Epithelial cell of proximal tubule (primary cell): ENCODE results near the gene MMD. TPM values are rescaled to one million over a fixed set of nuclear protein-coding genes. Genes with fewer than 3 reads are reported as not detected.

Experiments used
- DNase-seq: peaks from one replicate; pipeline ENCODE4 v3.0.0-alpha.2; 2011; ENCODE audit warnings: low read depth
- H3K4me3 ChIP-seq: 2 replicates; pipeline ENCODE4 v1.5.1; 2011; ENCODE audit warnings: low read depth, mild to moderate bottlenecking, low read length
- total RNA-seq: library from RNA; depleted of rRNA; stranded (reverse); fragments of >200 nt; gene quantifications from 2 replicates; pipeline ENCODE4 v1.2.3, GENCODE V29; 2015
- TF ChIP-seq, protein P1 (sequence below): conservative IDR thresholded peaks from 2 replicates; pipeline ENCODE4 v1.5.1; 2012; ENCODE audit warnings: low read depth, mild to moderate bottlenecking, low read length

MMD gene
- total RNA-seq, 1 donor from 2014 or later, result 34.3 TPM

DNA sequence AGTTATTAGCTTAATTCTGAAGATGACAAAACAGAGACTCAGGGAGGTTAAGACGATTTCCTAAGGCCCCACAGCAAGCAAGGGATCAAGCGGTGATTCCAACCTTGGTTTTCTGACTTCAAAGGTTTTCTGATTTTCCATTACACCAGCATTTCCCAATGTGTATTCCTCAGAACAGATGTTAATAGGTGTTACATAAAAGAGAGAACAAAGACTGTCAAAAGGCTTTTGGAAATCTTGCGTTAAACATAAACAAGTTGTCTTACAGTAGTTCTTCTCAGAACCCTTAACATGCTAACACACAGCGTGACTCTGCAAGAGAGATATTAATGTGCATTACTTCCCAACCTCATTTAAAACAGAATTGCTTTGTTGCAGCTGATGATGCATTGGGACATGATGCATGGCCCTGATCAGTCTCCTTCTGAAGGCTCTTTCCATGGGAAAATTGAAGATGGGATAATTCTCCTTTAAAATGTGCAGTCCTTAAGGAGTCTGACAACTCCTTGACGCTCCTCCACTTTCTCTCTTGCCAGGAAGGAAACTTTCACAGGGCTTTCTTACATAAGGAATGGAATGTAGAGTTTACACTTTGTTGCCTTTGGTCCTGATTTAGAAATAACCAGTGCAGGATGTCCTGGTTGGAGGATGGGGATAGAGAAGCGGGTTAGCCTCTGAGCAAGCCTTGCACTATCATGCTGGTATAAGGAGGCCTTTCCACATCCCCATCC lies 21.5 kb upstream of the MMD start:
- no peak for DNase-seq
- TF ChIP-seq, protein P1, sequence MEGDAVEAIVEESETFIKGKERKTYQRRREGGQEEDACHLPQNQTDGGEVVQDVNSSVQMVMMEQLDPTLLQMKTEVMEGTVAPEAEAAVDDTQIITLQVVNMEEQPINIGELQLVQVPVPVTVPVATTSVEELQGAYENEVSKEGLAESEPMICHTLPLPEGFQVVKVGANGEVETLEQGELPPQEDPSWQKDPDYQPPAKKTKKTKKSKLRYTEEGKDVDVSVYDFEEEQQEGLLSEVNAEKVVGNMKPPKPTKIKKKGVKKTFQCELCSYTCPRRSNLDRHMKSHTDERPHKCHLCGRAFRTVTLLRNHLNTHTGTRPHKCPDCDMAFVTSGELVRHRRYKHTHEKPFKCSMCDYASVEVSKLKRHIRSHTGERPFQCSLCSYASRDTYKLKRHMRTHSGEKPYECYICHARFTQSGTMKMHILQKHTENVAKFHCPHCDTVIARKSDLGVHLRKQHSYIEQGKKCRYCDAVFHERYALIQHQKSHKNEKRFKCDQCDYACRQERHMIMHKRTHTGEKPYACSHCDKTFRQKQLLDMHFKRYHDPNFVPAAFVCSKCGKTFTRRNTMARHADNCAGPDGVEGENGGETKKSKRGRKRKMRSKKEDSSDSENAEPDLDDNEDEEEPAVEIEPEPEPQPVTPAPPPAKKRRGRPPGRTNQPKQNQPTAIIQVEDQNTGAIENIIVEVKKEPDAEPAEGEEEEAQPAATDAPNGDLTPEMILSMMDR, result no peak
- no peak overlapping the region for H3K4me3 ChIP-seq

DNA sequence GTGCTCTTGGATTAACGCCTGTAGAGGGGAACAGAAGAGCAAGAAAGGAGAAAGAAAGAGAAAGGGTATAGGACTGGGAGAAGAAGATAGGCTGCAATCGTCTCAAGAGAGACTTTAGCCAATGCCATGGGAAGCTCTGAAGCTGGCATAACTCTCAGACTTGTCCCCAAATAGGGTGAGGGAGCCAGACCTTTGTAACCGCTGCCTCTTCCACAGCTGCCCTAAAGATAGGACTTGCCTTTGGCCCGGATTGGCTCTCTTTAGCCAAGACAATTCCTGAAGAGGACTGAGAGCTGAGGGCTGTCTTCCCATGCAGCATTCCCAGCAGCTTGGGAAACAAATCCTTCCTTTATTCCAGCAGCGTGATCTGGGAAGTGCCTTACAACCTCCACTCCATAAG lies 20.8 kb upstream of the MMD start:
- DNase-seq, result no peak
- no peak overlapping the region for H3K4me3 ChIP-seq
- TF ChIP-seq, protein P1, result no peak

DNA sequence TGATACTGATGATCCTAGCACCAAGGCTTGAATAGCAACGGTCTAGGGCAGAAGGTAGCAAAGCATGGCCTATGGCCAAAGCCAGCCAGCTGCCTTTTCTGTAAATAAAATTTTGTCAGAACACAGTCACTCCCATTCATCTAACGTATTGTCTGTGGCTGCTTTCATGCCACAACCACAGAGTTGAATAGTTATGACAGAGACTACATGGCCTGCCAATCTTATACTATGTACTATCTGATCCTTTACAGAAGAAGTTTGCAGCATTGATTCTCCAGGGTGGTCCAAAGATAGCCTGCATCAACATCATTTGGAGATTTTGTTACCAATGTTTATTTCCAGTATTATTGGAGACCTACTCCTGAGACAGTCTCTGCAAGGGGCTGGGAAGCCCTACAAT lies 19.9 kb upstream of the MMD start:
- no peak overlapping the region for H3K4me3 ChIP-seq
- TF ChIP-seq, protein P1, result no peak
- no peak for DNase-seq

DNA sequence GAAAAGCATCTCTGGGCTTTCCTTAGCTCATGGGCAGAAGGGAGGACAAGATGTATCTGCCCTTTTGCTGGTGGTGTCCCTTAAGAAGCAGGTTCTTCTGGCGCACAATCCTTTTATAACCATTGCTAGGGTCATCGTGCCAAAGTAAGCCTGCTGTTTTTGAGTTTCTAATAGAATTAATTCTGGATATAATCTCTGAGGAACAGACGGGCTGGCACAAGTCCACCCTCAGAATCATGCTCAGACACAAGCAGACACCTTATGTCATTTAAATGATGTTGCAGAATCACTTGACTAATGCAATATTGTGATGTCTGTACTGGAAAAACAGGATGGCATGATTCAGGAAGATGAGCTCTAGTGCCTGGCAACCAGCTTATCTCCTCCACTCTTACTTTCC lies 18.8 kb upstream of the MMD start:
- DNase-seq, result no peak
- TF ChIP-seq, protein P1, result no peak
- H3K4me3 ChIP-seq, result no peak overlapping the region

DNA sequence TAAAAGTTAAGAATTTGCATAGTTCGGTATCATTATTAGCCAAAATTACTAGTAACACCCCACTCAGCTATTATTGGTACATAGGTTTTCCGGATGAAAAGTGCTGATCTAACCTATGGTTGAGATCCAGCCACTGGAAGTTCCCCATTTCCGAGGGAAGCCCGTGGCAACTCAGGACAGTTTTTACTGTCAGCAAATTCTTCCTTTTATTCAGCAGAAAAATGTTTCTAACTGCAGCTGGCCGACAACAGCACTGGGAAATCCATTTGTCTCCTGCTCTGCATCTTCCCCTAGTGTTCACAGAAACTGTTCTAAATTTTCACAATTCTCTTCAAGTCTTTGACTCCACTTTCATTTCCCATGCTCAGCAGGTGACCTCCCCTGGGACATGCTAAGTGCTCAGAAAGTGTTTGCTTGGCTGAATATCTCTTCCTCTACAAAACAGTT lies 15.5 kb upstream of the MMD start:
- no peak for DNase-seq
- no peak overlapping the region for H3K4me3 ChIP-seq
- TF ChIP-seq, protein P1, result no peak

DNA sequence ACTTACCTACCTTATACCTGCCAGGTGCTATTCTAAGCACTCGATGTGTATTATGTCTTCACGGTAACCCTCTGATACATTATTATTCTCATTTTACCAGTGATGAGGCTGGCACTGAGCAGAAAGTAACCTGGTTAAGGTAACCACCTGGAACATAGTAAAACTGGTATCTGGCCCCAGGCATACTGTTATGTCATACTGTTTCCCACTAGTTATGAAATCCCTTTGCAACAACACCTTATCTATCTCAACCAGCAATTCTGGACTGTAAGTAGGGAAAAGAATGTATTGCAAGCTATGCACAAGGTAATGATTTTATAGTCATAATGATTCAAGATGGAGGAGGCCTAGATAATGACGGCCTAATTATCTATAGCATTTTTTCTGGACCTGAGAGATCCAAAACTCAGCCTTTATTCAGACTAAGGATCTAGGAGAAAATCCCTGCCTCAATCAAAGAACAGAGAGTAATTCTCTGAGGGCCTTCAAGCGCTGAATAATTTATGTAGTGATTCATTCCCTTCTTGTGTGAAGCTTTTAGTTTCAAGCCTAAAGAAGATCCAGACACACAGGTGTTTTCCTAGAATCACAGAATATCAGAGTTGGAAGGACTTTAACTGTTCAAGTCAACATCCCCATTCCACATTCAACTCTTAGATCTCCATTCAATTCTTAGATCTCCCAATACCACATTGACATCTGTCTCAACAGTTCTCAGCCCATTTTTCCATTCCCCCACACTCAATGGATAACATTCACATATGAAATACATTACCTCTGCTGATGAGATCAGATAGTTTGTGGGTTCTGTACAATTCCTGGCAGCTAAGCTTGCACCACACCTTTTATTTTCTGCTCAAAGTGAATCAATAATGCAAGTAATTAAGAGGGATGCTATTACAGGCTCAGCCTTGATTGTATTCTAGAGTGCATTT lies 14.9 kb upstream of the MMD start:
- H3K4me3 ChIP-seq, result no peak overlapping the region
- TF ChIP-seq, protein P1, result no peak
- DNase-seq, result no peak
